Panc1 (cell line): ENCODE results near the gene PLCB4. TPM values are rescaled to one million over a fixed set of nuclear protein-coding genes. Genes with fewer than 3 reads are reported as not detected.

Experiments
- ATAC-seq: fragments of 200-7000 bp; cut with Tn5 transposase; 2 replicates; pipeline ENCODE4 v1.9.1; 2020; ENCODE audit warnings: mild to moderate bottlenecking, moderate library complexity
- BruUV-seq: library from RNA; stranded (reverse); fragments of 400-500 nt; replicated peaks from 2 replicates; lab custom pipeline; 2021; lab: Mats Ljungman, UMichigan
- CTCF ChIA-PET: fragments of 300-600 bp; sonication (Branson Sonifier 250); formaldehyde crosslinking; loops from one replicate; lab custom pipeline; 2022; ENCODE audit warnings: antibody characterized with exemption; lab: Charles Lee
- POLR2A ChIA-PET: fragments of 300-600 bp; sonication (Branson Sonifier 250); formaldehyde crosslinking; loops from one replicate; lab custom pipeline; 2022; ENCODE audit warnings: antibody characterized with exemption; lab: Charles Lee
- DNase-seq: peaks from one replicate; pipeline ENCODE4 v3.0.0-alpha.2; 2010; ENCODE audit warnings: low read depth, low spot score
- H3K27ac ChIP-seq: 2 replicates; pipeline ENCODE4 v1.5.1; 2011; ENCODE audit warnings: mild to moderate bottlenecking, low read length, inconsistent platforms
- H3K27me3 ChIP-seq: fragments of 200-500 bp; sonication (Bioruptor generic); 2 replicates; pipeline ENCODE4 v1.6.0; 2014; ENCODE audit warnings: low read length, inconsistent platforms; ENCODE audit not compliant: control insufficient read depth, insufficient read depth
- H3K36me3 ChIP-seq: fragments of 200-500 bp; sonication (Bioruptor generic); 2 replicates; pipeline ENCODE4 v1.5.1; 2014; ENCODE audit warnings: inconsistent platforms, mild to moderate bottlenecking, low read length, moderate library complexity; ENCODE audit not compliant: control insufficient read depth, insufficient read depth
- H3K4me1 ChIP-seq: 2 replicates; pipeline ENCODE4 v1.5.1; 2011; ENCODE audit warnings: inconsistent platforms, mild to moderate bottlenecking, low read length, moderate library complexity; ENCODE audit not compliant: control insufficient read depth, insufficient read depth
- H3K4me3 ChIP-seq, 2 experiments: 2 replicates each; pipeline ENCODE4 v1.5.1; 2011 to 2012; ENCODE audit warnings: low read depth in 2 of 2, low read length in 2 of 2, mild to moderate bottlenecking in 2 of 2, inconsistent platforms in 1 of 2, moderate library complexity in 1 of 2
- H3K9me3 ChIP-seq: fragments of 200-500 bp; sonication (Bioruptor generic); 2 replicates; pipeline ENCODE4 v1.5.1; 2014; ENCODE audit warnings: low read depth, mild to moderate bottlenecking, inconsistent platforms, low read length, moderate library complexity; ENCODE audit not compliant: control insufficient read depth, insufficient read depth
- CTCF ChIP-seq: fragments of 450-650 bp; IDR thresholded peaks from 2 replicates; pipeline ENCODE4 v1.5.1; 2017; ENCODE audit warnings: mild to moderate bottlenecking
- POLR2AphosphoS5 ChIP-seq: IDR thresholded peaks from 2 replicates; pipeline ENCODE4 v1.6.1; 2012; ENCODE audit warnings: mild to moderate bottlenecking, low read depth, low read length, moderate library complexity
- REST ChIP-seq, 2 experiments: IDR thresholded peaks; 2 replicates each; pipeline ENCODE4 v1.6.1; 2011 to 2012; ENCODE audit warnings: low read depth in 2 of 2, control low read depth in 1 of 2, low read length in 1 of 2, mild to moderate bottlenecking in 1 of 2, moderate library complexity in 1 of 2; ENCODE audit not compliant: insufficient read depth in 1 of 2
- SIN3A ChIP-seq: IDR thresholded peaks from 2 replicates; pipeline ENCODE4 v1.6.1; 2012; ENCODE audit warnings: low read depth, mild to moderate bottlenecking, low read length, moderate library complexity, borderline replicate concordance; ENCODE audit not compliant: insufficient read depth
- TCF7L2 ChIP-seq: IDR thresholded peaks from 2 replicates; pipeline ENCODE4 v1.6.1; 2011; ENCODE audit warnings: mild to moderate bottlenecking, low read depth, low read length, inconsistent platforms
- in situ Hi-C: cut with HindIII; loops from 2 replicates; pipeline ENCODE4 v1.10.0; 2016; ENCODE audit warnings: low sequenced_read_pairs, low pct_unique_long_range_greater_than_20kb
- intact Hi-C: fragments of 100-400 bp; cut with micrococcal nuclease; formaldehyde crosslinking; loops from one replicate; pipeline ENCODE4 v1.10.0; 2022; ENCODE audit not compliant: unreplicated experiment
- total RNA-seq: library from RNA; stranded (reverse); gene quantifications from one replicate; pipeline ENCODE4 v1.2.1, GENCODE V29; 2021; ENCODE audit not compliant: unreplicated experiment

Gene PLCB4
- total RNA-seq, 1 experiment from 2014 or later = 1.5 TPM

- no TSS peak for BruUV-seq
- ChIA-PET POLR2A (no interaction called here), CTCF (no interaction called here)
- no peaks in the 10 kb centered on the region for H3K36me3 ChIP-seq
- H3K27ac ChIP-seq = no peak overlapping the region
- intact Hi-C loops = no loop called here
- no peaks in the 10 kb centered on the region for H3K27me3 ChIP-seq
- H3K4me1 ChIP-seq = no peaks in the 10 kb centered on the region
- in situ Hi-C loops = no loop called here
- H3K4me3 ChIP-seq = no peak overlapping the region
- no peak for ATAC-seq
- H3K9me3 ChIP-seq = no peaks in the 10 kb centered on the region
- TF ChIP-seq REST (IDR thresholded peaks at IDR 0.05; ENCODE audit: insufficient read depth in 1 of 2, low read depth in 2 of 2, low read length in 1 of 2) = no peak
- no peak for TF ChIP-seq POLR2AphosphoS5
- no peak for TF ChIP-seq SIN3A
- TF ChIP-seq CTCF = no peak
- TF ChIP-seq TCF7L2 = no peak
- DNase-seq = no peak
These were observed 384.3 kb downstream of the PLCB4 start for GRCh38 chr20:9453201-9453600.

GRCh38 chr20:9454791-9455190 is 385.9 kb downstream of the PLCB4 start:
- intact Hi-C loops (no loop called here), in situ Hi-C loops (no loop called here)
- no peaks in the 10 kb centered on the region for H3K9me3 ChIP-seq
- H3K4me3 ChIP-seq = no peak overlapping the region
- TF ChIP-seq CTCF (no peak), SIN3A (no peak), REST (IDR thresholded peaks at IDR 0.05; ENCODE audit: insufficient read depth in 1 of 2, low read depth in 2 of 2, low read length in 1 of 2) (no peak), TCF7L2 (no peak), POLR2AphosphoS5 (no peak)
- ChIA-PET CTCF (no interaction called here), POLR2A (no interaction called here)
- no peak overlapping the region for H3K27ac ChIP-seq
- no peak for DNase-seq
- no peak for ATAC-seq
- H3K27me3 ChIP-seq = no peaks in the 10 kb centered on the region
- no peaks in the 10 kb centered on the region for H3K4me1 ChIP-seq
- BruUV-seq = no TSS peak
- H3K36me3 ChIP-seq = no peaks in the 10 kb centered on the region
